Measurements from ENCODE around the gene CDK13.

GRCh38 chr7:39987641-39988347 lies 37.7 kb downstream of the CDK13 start:
- no peak for TF ChIP-seq CTCF (conservative IDR thresholded peaks at IDR 0.05; ENCODE audit: low read length)
- no peak for TF ChIP-seq EZH2phosphoT487 (IDR thresholded peaks at IDR 0.05; ENCODE audit: borderline replicate concordance, low read depth, low read length)
